GM18861 (cell line): ENCODE data around the gene TRAF3.
"Not testable (repeated sequence)": the region's sequence is repeated elsewhere in the genome, so short reads cannot be mapped to it uniquely, and the experiment has no call there.

ENCODE experiments used
- ATAC-seq: cut with Tn5 transposase; IDR thresholded peaks from one replicate; pipeline ENCODE4 v1.9.1; 2021; ENCODE audit not compliant: unreplicated experiment

The TRAF3 gene

DNA sequence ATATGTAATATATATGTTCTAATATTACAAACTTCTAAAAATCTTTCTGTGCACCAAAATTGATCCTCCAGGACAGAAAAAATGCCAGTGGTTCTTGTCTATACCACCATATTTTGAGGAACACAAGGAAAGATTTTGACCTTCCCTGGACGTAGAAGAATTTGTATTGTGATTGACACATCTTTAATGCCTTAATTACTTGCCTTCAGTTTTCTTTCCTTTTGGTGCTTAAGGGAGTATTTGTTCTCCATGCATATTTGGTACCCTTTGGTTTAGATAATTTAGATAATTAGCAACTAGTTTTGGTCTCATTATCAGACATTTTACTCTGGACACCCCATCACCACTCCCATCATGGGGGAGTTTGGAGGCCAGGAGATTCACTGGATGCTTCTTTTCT lies 27.6 kb downstream of the TRAF3 start:
- ATAC-seq = no peak

DNA sequence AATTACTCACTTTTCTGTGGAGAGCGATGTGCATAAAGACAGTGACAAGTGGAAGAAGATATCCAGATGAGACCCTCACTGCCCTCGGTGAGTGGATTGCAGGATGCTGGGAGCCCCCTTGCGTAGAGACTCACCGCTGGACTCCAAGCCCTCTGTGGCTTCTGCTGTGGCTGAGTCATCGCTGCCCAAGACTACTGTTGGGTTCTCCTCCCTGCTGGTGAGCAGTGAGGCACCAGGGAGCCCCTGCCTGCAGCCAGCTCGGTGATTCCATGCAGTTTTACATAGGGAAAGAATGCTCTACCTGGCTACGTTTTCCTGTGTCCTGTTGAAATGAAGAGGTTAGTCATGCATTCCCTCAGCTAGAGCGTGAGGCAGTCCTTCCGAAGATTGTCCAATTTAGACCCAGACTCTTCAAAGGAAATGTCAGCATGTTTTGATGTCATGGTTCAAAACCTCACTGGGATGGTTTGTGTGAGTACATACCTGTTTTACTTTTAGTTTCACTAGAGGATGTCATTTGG lies 28.2 kb downstream of the TRAF3 start:
- peak; percentile 34 for ATAC-seq

DNA sequence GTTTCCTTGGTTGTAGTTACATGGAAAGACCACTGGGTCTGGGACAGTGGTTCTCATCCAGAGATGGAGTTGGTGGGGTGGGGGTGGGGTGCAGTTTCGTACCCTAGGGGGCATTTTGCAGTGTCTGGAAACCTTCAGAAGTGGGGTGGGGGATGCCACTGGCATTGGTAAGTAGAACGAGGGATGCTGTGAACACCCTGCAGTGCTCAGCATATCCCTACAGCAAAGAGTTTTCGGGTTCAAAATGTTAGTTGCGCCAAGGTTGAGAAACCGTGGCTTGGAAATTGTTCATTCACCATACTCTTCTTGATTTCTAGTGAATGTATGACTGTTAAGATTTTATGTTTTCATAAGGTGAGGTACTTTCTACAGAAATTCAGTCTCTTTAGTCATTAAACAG lies 28.7 kb downstream of the TRAF3 start:
- ATAC-seq = no peak

DNA sequence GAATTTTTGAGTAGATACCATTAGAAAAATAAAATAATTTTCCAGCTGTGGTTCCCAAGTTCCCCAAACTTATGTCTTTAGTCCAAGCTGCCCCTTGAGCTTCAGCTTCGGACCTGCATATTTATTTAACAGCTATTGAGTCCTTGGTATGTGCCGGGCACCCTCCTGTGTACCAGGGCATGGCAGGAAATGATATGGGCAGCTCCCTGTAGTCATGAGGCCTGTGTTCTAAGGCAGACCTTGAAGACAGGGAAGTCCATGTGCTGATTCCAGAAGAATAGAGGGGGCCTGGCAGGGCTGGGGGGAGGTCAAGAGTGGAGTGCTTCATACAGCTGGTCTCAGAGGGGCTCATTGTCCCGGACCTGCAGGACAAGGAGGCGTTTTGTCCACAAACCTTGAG lies 29.2 kb downstream of the TRAF3 start:
- no peak for ATAC-seq

DNA sequence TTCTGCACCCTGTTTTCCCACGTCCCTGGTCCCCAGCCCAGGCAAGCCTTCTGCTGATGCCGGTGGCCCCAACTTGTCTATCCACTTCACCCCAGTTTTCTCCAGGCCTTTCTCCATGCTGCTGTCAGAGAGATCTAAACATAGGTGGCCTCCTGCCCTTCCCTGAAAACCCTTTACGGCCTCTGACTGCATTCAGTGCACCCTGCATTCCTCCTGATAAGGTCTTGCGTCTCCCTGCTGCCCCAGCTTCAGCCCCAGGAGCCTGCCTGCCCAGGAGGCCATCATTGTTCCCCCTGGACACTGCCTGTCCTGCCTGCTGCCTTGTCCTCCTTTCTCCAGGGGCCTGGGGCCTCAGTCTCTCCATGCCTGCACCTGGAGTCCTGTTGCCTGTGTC lies 29.8 kb downstream of the TRAF3 start:
- no peak for ATAC-seq

DNA sequence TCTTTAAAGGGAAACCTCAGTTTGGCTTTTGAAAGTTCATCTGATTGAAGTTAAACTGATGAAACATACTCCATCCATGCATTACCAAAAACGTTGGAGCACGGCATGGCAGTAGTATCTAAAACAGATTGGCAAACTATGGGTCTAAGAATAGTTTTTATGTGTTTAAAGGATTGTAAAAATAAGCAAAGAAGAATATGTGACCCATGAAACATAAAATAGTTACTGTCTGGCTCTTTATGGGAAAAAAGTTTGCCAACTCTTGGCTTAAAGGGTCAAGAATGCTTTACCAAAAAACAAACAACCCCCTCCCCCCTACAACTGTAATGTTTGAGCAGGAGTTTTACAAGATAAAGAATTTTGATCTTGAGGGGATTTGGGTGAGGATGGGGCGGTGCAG lies 32.6 kb downstream of the TRAF3 start:
- no peak for ATAC-seq

DNA sequence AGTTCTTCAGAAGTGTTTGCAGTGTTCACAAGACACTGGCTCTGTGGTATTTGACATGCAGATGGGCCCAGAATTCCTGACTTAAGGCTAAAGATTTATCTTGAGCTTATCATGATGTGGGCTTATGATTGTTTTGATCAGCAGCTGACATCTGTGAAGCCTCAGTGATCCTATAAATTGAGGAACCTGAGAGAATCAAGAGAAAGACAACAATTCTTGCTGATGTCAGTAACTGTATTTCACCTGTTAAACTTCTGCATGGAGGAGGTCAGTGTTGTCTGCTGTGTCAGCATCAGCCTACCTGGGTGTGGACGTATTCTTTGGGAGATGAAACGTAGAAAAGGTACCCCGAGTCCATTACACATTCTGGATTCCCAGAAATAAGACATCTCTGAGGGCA lies 33.3 kb downstream of the TRAF3 start:
- ATAC-seq = no peak

DNA sequence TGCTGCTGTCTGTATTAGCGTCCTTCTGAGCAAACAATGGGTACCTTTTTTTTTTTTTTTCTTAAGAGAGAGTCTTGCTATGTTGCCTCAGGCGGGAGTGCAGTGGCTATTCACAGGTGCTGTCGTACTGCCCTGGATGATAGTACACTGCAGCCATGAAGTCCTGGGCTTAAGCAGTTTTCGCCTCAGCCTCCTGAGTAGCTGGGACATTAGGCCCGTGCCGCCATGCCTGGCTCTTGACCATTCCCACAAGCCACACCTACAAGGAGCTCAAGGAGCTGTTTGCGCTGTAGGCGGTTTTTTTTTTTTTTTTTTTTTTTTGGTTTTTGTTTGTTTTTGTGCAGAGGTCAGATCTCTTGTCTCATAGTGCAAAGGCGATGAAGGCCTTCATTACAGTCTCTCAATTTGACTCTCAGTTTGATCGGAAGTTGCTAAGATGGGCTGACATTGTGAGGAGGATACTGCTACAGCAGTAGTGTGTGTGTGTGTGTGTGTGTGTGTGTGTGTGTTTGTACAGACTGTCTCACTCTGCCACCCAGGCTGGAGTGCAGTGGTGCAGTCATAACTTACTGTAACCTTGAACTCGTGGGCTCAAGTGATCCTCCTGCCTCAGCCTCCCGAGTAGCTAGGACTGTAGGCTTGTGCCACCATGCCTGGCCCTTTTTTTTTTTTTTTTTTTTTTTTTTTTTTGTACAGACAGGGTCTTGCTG lies 34.2 kb downstream of the TRAF3 start:
- ATAC-seq = no peak

DNA sequence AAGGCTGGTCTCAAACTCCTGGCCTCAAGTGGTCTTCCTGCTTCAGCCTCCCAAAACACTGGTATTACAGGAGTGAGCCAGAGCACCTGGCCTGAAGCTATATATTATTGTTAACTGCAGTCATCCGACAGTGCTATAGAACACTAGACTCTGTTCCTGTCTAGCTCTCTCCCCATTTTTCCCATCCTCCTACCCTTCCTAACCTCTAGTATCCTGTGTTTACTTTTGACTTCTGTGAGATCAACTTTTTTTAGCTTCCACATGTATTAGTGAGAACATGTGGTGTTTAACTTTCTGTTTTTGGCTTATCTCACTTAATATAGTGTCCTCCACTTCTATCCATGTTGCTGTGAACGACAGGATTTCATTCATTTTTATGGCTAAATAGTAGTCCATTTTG lies 34.7 kb downstream of the TRAF3 start:
- ATAC-seq = no peak

DNA sequence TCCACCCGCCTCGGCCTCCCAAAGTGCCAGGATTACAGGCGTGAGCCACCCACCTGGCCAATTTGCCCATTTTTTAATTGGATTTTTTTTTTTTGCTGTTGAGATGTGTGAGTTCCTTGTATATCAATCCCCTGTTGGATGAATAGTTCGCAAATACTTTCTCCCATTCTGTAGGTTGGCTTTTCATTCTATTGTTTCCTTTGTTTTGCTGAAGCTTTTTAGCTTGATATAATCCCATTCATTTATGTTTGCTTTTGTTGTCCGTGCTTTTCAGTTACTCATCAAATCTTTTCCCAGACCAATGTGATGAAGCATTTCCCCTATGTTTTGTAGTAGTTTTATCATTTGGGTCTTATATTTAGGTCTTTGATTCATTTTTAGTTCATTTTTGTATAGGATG lies 36.4 kb downstream of the TRAF3 start:
- ATAC-seq = no peak

DNA sequence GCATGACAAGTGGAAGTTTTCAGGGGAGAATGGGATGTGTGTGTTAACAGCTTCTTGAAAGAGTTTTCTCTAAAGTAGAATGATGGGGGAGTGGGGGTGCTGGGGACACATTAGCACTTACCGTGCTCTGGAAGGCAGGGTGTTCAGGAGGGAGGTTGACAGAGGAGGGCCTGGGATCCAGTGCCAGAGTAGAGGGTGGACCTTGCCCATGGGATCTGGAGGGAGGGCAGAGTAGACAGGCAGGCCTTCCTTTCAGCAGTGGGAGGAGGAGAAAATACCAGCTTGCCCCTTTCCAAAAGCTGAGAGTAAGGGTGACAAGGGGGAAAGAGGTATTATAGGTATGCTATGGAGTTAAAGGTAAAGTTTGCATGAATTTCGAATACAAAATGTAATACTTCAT lies 40.1 kb downstream of the TRAF3 start:
- ATAC-seq = no peak

DNA sequence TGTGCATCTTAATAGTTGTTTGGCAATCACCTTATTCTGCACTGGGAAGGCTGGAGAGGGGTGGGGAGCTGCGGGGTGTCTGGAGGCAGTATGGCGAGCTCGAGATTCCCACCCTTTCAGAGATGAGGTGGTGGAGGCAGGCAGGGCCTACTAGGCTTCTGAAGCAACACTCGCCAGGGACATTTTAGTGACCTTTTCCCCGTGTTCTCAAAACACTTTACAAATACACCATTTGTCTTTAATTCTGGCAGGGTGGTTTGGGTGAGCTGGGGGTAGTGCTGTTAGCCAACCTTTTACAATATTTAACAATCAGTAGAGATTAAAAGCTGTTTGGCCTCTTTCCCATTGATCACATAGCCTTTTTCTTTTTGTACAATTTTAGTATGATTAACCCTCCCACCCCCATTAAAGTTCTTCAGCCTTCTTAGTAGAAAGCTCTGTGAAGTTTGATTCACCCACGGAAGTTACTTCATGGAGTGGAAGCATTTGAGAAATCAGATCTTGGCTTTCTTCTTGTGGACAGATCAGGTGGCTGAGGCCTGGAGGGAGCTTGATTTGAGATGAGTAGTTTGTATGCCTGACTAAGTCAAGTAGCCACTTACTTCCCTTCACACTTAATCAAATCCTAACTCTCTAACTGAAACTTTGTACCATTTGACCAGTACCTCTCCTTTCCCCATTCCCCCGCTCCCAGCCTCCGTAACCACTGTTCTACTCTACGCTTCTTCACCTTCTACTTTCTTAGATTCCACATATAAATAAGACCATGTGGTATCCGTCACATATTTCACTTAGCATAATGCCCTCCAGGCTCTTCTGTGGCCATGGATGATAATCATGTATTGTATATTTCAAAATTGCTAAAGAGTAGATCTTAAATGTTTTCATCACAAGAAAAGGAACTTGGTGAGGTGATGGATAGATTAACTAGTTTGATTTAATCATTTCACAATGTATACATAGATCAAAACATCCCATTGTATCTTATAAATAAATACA lies 41.0 kb downstream of the TRAF3 start:
- ATAC-seq = no peak

DNA sequence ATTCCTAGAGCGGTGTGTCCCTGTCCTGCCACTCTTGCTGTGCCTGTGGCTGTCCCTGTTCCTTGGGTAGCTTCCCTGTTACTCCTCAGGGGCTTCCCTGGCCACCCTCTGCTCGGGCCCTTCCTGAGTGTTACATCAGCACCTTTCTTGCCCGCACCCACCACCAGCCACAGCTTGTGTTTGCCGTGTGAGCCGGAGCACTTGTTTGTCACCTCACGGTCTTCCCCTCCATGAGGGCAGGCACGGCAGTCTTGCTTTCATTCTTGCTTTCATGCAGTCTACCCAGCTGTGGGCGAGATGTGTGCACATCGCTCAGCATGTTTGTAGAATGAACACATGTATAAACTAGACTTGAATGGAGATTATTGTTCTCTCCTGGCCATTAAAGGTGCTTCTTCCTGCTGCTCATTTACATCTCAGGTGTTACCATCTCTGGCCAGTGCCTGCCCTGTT lies 42.0 kb downstream of the TRAF3 start:
- peak; percentile 63 for ATAC-seq

DNA sequence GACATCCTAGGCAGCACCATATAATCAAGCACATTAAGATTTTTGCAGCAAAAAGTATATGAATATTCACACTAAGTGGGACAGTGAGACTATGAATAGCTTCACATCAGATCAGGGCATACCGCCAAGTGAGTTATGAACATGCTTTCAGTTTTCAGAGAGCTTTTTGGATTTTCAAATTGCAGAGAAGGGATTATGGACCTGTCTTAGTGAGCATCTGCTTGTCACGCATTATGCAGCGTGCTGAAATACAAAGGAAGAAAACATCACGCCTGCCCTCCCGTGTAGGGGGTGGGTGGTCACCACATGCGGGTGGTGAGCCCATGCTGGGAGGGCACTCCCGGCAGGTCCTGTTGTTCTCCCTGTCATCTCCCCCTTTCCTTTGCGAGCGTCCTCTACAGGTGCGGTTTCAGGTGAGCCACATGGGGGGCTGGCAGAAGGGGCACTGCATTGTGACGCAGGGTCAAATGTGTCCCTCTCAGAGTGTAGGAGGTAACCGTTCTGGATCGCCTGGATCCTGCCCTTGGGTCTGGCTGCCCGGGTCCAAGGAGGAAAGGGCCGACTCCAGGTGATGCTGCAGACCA lies 42.6 kb downstream of the TRAF3 start:
- ATAC-seq = peak; percentile 5

DNA sequence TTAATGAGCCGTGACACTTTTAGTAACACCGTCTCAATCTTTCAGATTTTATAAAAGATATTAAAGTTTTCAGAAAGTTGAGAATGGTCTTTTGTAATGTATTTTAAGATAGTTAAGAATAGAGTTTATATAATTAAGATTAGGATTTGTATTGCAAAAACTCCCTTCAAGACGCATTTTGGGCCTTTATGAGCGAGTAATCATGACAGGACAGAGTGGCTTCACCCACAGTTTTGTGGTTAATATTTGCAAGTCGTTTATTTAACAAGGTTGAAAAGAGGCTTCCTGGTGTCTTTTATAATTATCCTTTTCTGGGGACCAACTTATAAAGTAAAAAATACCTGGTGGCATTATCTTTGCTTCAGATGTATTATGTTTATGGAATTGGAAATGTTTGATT lies 44.0 kb downstream of the TRAF3 start:
- no peak for ATAC-seq

DNA sequence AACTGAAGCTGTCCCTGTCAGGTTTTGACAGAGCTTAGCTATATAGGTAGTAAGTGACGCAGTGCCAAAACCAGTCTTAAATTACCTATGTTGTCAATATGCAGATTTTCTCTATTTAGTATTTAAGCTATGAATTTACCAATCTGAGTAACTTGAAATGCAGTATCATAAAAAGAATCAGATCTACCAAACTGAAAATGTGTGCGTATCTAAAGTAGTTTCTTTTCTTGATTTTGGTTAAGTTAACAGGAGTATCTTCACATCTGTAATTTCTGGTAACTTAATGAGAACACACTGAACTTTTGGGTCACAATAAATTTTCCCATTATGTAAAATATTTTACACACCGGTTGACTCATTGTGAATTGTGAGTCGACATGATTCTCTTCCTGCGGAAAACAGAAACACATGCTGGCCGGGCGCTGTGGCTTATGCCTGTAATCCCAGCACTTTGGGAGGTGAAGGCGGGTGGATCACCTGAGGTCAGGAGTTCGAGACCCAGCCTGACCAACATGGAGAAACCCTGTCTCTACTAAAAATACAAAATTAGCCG lies 45.1 kb downstream of the TRAF3 start:
- ATAC-seq = no peak

DNA sequence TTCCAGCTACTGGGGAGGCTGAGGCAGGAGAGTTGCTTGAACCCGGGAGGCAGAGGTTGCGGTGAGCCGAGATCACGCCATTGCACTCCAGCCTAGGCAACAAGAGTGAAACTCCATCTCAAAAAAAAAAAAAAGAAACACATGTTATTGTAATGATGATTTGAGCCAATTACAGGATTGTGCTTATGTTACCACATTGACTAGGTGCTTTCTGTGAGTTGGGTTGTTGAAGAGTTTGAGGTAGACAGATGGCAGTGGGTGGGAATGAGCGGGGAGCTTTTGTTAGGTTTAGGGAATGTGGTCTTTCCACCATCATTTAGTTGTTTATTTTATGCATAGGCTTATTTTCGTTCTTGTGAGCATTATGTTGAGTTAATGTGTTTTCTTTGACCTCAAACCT lies 45.6 kb downstream of the TRAF3 start:
- ATAC-seq = not testable (repeated sequence)

DNA sequence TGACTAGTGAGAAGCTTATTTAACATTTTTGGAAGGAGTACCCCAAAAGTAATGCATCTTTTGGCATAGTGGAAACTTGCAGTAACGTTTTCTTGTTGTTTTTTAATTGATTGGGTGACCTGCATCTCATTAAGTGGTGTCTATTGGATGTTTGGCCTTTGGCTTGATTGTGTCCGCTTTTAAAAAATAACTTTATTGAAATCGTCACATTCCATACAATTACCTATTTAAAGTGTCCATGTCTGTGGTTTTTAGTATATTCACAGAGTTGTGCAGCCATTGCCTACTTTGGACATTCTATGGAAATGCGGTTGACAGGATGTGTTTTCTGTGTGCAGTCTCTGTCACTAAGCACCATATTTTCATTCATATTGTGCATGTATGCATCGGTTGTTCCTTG lies 46.3 kb downstream of the TRAF3 start:
- ATAC-seq = no peak

DNA sequence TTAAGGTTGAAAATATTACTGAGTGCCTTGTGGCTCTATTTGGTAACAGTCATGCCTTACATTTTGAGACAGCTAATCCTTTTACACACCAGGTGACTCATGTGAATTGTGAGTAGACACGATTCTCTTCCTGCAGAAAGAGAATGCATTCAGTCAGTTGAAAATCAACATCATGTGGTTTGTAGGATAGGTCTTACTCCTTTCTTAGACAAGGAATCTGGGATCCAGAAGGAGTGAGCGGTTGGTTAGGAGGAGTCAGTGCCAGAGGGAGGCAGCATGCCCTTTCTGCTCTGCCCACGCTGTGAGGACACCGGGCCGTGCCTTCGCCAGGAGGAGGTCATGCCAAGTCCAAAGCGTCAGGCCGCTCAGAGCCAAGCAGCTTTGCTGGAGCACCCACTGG lies 47.6 kb downstream of the TRAF3 start:
- no peak for ATAC-seq

DNA sequence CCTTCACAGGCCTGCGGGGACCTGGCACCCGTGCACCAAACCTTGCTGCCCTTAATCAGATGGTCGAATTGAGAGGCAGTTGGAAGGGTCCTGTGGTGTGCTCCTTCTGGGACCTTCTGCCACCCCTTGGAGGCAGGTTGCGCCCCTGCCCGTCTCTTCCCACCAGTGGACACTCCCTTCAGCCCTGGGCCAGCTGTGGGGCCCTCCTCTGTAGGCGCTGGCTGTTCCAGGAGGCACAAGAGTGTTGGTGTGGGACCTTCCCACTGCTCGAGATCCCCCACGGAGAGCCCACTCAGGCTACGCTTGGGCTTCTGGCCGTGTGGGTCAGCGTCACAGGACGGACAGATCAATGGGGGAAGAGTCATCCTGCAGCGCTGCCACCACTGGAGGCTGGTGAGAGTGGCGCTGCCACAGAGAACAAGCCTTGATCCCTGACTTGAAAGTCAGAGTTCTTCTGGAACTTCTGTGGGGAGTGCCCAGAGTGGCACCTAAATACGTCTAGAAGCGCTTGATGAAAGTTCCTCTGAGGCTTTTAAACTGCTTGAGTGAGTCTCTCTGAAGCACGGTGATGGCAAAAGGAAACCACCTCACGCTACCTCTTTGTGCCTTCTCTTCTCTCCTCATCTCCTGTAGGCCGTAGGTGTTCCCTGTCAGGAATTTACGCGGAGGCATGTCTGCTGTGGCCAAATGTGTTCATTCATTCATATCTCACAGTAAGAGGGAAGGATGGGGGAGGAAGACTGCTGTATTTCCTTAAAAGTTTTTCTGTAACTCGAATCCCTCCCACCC lies 48.3 kb downstream of the TRAF3 start:
- ATAC-seq = no peak
